PC-9 (cell line): ENCODE measurements around the gene AUH. TPM values are rescaled to one million over a fixed set of nuclear protein-coding genes. Genes with fewer than 3 reads are reported as not detected.

Source experiments
- BruUV-seq: library from RNA; stranded (reverse); fragments of 400-500 nt; replicated peaks from 2 replicates; lab custom pipeline; 2021; lab: Mats Ljungman, UMichigan
- CTCF ChIA-PET: fragments of 300-600 bp; sonication (Branson Sonifier 250); formaldehyde crosslinking; loops from one replicate; lab custom pipeline; 2022; ENCODE audit warnings: antibody characterized with exemption; lab: Charles Lee
- POLR2A ChIA-PET: fragments of 300-600 bp; sonication (Branson Sonifier 250); formaldehyde crosslinking; loops from one replicate; lab custom pipeline; 2022; ENCODE audit warnings: antibody characterized with exemption; ENCODE audit not compliant: unreplicated experiment; lab: Charles Lee
- DNase-seq, 2 experiments: peaks; one replicate each; pipeline versions ENCODE4 v3.0.0 to v3.0.0-alpha.2; 2015 to 2022; ENCODE audit warnings: mixed read lengths in 1 of 2
- H2AFZ ChIP-seq: fragments of 200-600 bp; sonication (generic); 2 replicates; pipeline ENCODE4 v1.8.1; 2017; ENCODE audit warnings: antibody characterized with exemption
- H3F3A ChIP-seq: fragments of 200-600 bp; sonication (generic); 2 replicates; pipeline ENCODE4 v1.8.1; 2017; ENCODE audit warnings: antibody characterized with exemption, mild to moderate bottlenecking, low read depth; ENCODE audit not compliant: insufficient read depth
- H3K27ac ChIP-seq: fragments of 200-600 bp; sonication (generic); 2 replicates; pipeline ENCODE4 v1.6.1; 2016; ENCODE audit warnings: mixed run types
- H3K27me3 ChIP-seq: fragments of 200-600 bp; sonication (generic); 2 replicates; pipeline ENCODE4 v1.6.1; 2016; ENCODE audit warnings: low read depth, mixed run types; ENCODE audit not compliant: insufficient read depth
- H3K36me3 ChIP-seq: fragments of 200-600 bp; sonication (generic); 2 replicates; pipeline ENCODE4 v1.6.1; 2016; ENCODE audit warnings: low read depth, mixed run types
- H3K4me1 ChIP-seq: fragments of 200-600 bp; sonication (generic); replicated peaks from 2 replicates; pipeline ENCODE4 v1.6.1; 2016; ENCODE audit warnings: mixed run types; ENCODE audit not compliant: insufficient read depth
- H3K4me2 ChIP-seq: fragments of 200-600 bp; sonication (generic); 2 replicates; pipeline ENCODE4 v1.6.1; 2017; ENCODE audit warnings: mixed run types
- H3K4me3 ChIP-seq: fragments of 200-600 bp; sonication (generic); 2 replicates; pipeline ENCODE4 v1.6.1; 2016; ENCODE audit warnings: mixed run types
- H3K79me2 ChIP-seq: fragments of 200-600 bp; sonication (generic); 2 replicates; pipeline ENCODE4 v1.6.1; 2017; ENCODE audit warnings: low read depth, mixed run types
- H3K9me2 ChIP-seq: fragments of 200-600 bp; sonication (generic); 2 replicates; pipeline ENCODE4 v1.8.1; 2017; ENCODE audit warnings: mild to moderate bottlenecking; ENCODE audit not compliant: insufficient read depth
- H3K9me3 ChIP-seq: fragments of 200-600 bp; sonication (generic); 2 replicates; pipeline ENCODE4 v1.8.1; 2016; ENCODE audit warnings: low read depth; ENCODE audit not compliant: insufficient read depth
- H4K20me1 ChIP-seq: fragments of 200-600 bp; sonication (generic); 2 replicates; pipeline ENCODE4 v1.8.1; 2017; ENCODE audit not compliant: insufficient read depth
- CTCF ChIP-seq: fragments of 200-600 bp; sonication (generic); conservative IDR thresholded peaks from 2 replicates; pipeline ENCODE4 v1.6.1; 2017; ENCODE audit warnings: mixed run types, antibody characterized with exemption, mild to moderate bottlenecking, moderate library complexity
- EZH2 ChIP-seq: fragments of 200-600 bp; sonication (generic); IDR thresholded peaks from 2 replicates; pipeline ENCODE4 v1.8.0; 2017; ENCODE audit warnings: antibody characterized with exemption, low read depth
- intact Hi-C: fragments of 100-400 bp; cut with micrococcal nuclease; formaldehyde crosslinking; loops from one replicate; pipeline ENCODE4 v1.10.0; 2022; ENCODE audit not compliant: unreplicated experiment
- total RNA-seq: library from RNA; stranded (reverse); gene quantifications from 2 replicates; pipeline ENCODE4 v1.2.3, GENCODE V29; 2021

The AUH gene
- total RNA-seq, 1 experiment from 2014 or later = 24.9 TPM

- Histone ChIP-seq H3F3A (peaks cover 9% of the 10 kb centered on the region; the same call in 1 of the 2 replicates), H3K27me3 (no peaks in the 10 kb centered on the region), H3K9me2 (no peaks in the 10 kb centered on the region; the same call in 1 of the 2 replicates), H3K4me2 (no peak overlapping the region), H3K36me3 (no peaks in the 10 kb centered on the region), H3K4me3 (no peak overlapping the region), H3K9me3 (no peaks in the 10 kb centered on the region; the same call in 1 of the 2 replicates), H3K79me2 (no peaks in the 10 kb centered on the region), H3K27ac (no peak overlapping the region), H2AFZ (no peak overlapping the region), H4K20me1 (no peaks in the 10 kb centered on the region), H3K4me1 (peaks cover 24% of the 10 kb centered on the region)
- ChIA-PET CTCF (no interaction called here), POLR2A (no interaction called here)
- intact Hi-C loops = loop anchor here (2.0 kb wide), 1 partner anchor 14 kb away; no protein-coding TSS in a partner anchor
- no peak for DNase-seq
- TF ChIP-seq CTCF (no peak), EZH2 (no peak)
- BruUV-seq = no TSS peak
Observed at GRCh38 chr9:91178281-91179236, 183.2 kb downstream of the AUH start.

DNA sequence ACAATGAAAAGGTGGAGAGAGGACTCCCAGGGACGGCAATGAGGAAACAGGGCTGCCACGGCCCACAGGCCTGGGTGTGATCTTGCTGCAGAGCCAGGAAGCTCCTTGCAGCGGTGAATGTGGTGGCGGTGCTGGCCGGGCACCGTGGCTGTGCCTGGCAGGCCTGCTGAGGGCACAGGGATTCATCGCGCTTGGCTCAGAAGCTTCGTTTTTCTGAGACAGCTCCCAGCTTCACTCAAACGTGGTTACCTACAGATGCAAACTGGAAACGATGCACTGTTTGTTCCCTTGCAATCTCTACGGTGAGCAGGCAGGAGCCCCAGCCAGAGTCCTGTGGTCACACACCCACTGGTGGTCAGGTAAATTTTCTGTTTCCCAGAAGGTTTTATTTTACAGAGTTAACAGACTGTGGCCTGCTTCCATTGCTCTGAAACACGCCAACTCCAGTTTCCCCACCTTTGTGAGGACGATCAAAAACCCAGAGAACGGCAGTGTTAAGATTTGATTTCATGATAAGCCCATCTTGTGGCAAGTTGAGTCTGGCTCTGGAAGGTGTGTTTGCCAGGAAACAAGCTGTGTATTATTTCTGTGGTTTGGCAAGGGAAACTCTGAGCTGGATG, 183.9 kb downstream of the AUH start:
- H3K9me2 ChIP-seq = no peaks in the 10 kb centered on the region; the same call in 1 of the 2 replicates
- no peak overlapping the region for H3K27ac ChIP-seq
- H3F3A ChIP-seq = peaks cover 6% of the 10 kb centered on the region; the same call in 1 of the 2 replicates
- TF ChIP-seq EZH2 (no peak), CTCF (no peak)
- no peak overlapping the region for H3K4me2 ChIP-seq
- no peaks in the 10 kb centered on the region for H3K36me3 ChIP-seq
- H4K20me1 ChIP-seq = no peaks in the 10 kb centered on the region
- BruUV-seq = no TSS peak
- H3K4me3 ChIP-seq = no peak overlapping the region
- ChIA-PET CTCF (no interaction called here), POLR2A (interaction anchor here (0.7 kb wide), 1 partner anchor 106 kb away, joined by 3 read pairs; no protein-coding TSS in a partner anchor)
- peaks cover 19% of the 10 kb centered on the region for H3K4me1 ChIP-seq
- DNase-seq = no peak
- H3K79me2 ChIP-seq = no peaks in the 10 kb centered on the region
- H3K9me3 ChIP-seq = no peaks in the 10 kb centered on the region; the same call in 1 of the 2 replicates
- H3K27me3 ChIP-seq = no peaks in the 10 kb centered on the region
- intact Hi-C loops = loop anchor here (2.0 kb wide), 1 partner anchor 13 kb away; no protein-coding TSS in a partner anchor
- H2AFZ ChIP-seq = no peak overlapping the region

- ChIA-PET CTCF (no interaction called here), POLR2A (interaction anchor here (0.7 kb wide), 1 partner anchor 106 kb away, joined by 3 read pairs; no protein-coding TSS in a partner anchor)
- no peak for DNase-seq
- Histone ChIP-seq H3K9me2 (no peaks in the 10 kb centered on the region; the same call in 1 of the 2 replicates), H3K27me3 (no peaks in the 10 kb centered on the region), H4K20me1 (no peaks in the 10 kb centered on the region), H3K4me3 (no peak overlapping the region), H3K4me2 (no peak overlapping the region), H2AFZ (no peak overlapping the region), H3K79me2 (no peaks in the 10 kb centered on the region), H3K9me3 (no peaks in the 10 kb centered on the region; the same call in 1 of the 2 replicates), H3F3A (peaks cover 4% of the 10 kb centered on the region; the same call in 1 of the 2 replicates), H3K36me3 (no peaks in the 10 kb centered on the region), H3K4me1 (peaks cover 13% of the 10 kb centered on the region; the same call in 1 of the 2 replicates), H3K27ac (no peak overlapping the region)
- TF ChIP-seq EZH2 (no peak), CTCF (no peak)
- no TSS peak for BruUV-seq
- intact Hi-C loops = no loop called here
Observed at GRCh38 chr9:91177081-91177480, 184.6 kb downstream of the AUH start.
